Measurements from ENCODE around the gene HOXB5.

- TF ChIP-seq TAF1 (IDR thresholded peaks at IDR 0.05; ENCODE audit: borderline replicate concordance, insufficient read depth, low read length) (no peak), POLR2AphosphoS5 (IDR thresholded peaks at IDR 0.05; ENCODE audit: low read depth, low read length) (no peak), REST (IDR thresholded peaks at IDR 0.05; ENCODE audit: insufficient read depth in 1 of 2, low read depth in 2 of 2, low read length in 2 of 2) (no peak), FOXP2 (optimal IDR thresholded peaks at IDR 0.05; ENCODE audit: borderline replicate concordance, extremely low read depth, extremely low read length, insufficient read depth) (no peak), SIN3A (IDR thresholded peaks at IDR 0.05; ENCODE audit: borderline replicate concordance, insufficient read depth, low read length) (no peak)
Observed at GRCh38 chr17:48583708-48584222, 9.8 kb downstream of the HOXB5 start.

Data from PFSK-1 (cell line).